Spleen (tissue), 7 donors: ENCODE results near the gene ZDHHC4.

Source experiments
- CTCF ChIP-seq, 11 experiments: fragments of 200-600 bp in 7 of 11; fragments of 450-650 bp in 4 of 11; sonication (generic) in 4 of 11; IDR thresholded peaks in 8 of 11; conservative IDR thresholded peaks in 3 of 11; 1 replicate in 7 of 11; 2 replicates in 4 of 11; pipeline versions ENCODE4 v1.4.0 to v1.8.0; 2016 to 2021; ENCODE audit warnings: antibody characterized with exemption in 11 of 11, inconsistent platforms in 4 of 11, mild to moderate bottlenecking in 1 of 11
- POLR2A ChIP-seq, 3 donors: fragments of 450-650 bp; IDR thresholded peaks; one replicate each; pipeline ENCODE4 v1.5.1; 2017; ENCODE audit warnings: antibody characterized with exemption in 3 of 3, mild to moderate bottlenecking in 1 of 3
- POLR2AphosphoS5 ChIP-seq, 3 donors: sonication (generic); formaldehyde crosslinking; IDR thresholded peaks; one replicate each; pipeline ENCODE4 v1.5.1; 2017; ENCODE audit warnings: antibody characterized with exemption in 3 of 3
- donor health status: DM: no; HTN: no; CAD: no; lungs with moderate emphysema.
- donor health status: DM: no; HTN: no; CAD: no.
- donor health status: DM: no; HTN: no; CAD: no.

GRCh38 chr7:6554848-6555247, 22.4 kb upstream of the ZDHHC4 start:
- TF ChIP-seq CTCF (IDR thresholded peaks at IDR 0.05 in 8 of 11, conservative IDR thresholded peaks at IDR 0.05 in 3 of 11) (no peak), POLR2A (IDR thresholded peaks at IDR 0.05) (no peak), POLR2AphosphoS5 (IDR thresholded peaks at IDR 0.05) (no peak)
